DOHH2 (cell line): Measurements from ENCODE around the gene CPNE5.

ENCODE experiments used
- CTCF ChIP-seq: fragments of 200-600 bp; sonication (generic); IDR thresholded peaks from one replicate; pipeline ENCODE4 v1.5.1; 2014; ENCODE audit warnings: antibody characterized with exemption, mild to moderate bottlenecking, low read depth, low read length; ENCODE audit not compliant: poor library complexity, severe bottlenecking
- EZH2phosphoT487 ChIP-seq: fragments of 200-600 bp; sonication (generic); IDR thresholded peaks from 2 replicates; pipeline ENCODE4 v1.6.1; 2017; ENCODE audit warnings: borderline replicate concordance, mild to moderate bottlenecking, antibody characterized with exemption, low read length, moderate library complexity, mixed read lengths

DNA sequence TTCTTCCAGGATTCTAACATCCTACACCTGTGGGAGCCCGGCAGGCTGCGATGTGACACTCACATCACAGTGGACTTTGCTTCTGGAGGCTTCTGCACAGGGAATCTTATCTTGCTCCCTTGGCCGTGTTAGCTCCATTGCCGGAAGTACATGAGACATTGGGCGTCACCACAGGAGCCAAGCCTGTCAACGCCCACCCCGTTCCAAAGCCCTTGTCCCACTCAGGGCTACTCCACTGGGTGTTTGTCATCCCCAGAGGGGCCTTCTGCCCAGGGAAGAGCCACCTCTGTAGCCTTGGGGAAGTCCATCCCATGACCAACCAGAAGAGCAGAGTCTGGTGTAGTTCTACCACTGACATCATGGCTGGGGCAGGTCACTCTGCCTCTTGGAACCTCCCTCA, 139.9 kb downstream of the CPNE5 start:
- TF ChIP-seq CTCF (no peak), EZH2phosphoT487 (no peak)
